Retinal pigment epithelial cell (primary cell): ENCODE data around the gene ALOX15.
"Not testable (repeated sequence)": the region's sequence is repeated elsewhere in the genome, so short reads cannot be mapped to it uniquely, and the experiment has no call there.

Experiments used
- DNase-seq: peaks from one replicate; pipeline ENCODE4 v3.0.0-alpha.2; 2010; ENCODE audit warnings: low read depth
- H3K4me3 ChIP-seq: 2 replicates; pipeline ENCODE4 v1.5.1; 2011; ENCODE audit warnings: mild to moderate bottlenecking, low read length, control low read depth, moderate library complexity
- TF ChIP-seq, protein P1 (sequence below): conservative IDR thresholded peaks from 2 replicates; pipeline ENCODE4 v1.5.1; 2011; ENCODE audit warnings: low read depth, low read length, control low read depth, inconsistent platforms

Gene ALOX15

DNA sequence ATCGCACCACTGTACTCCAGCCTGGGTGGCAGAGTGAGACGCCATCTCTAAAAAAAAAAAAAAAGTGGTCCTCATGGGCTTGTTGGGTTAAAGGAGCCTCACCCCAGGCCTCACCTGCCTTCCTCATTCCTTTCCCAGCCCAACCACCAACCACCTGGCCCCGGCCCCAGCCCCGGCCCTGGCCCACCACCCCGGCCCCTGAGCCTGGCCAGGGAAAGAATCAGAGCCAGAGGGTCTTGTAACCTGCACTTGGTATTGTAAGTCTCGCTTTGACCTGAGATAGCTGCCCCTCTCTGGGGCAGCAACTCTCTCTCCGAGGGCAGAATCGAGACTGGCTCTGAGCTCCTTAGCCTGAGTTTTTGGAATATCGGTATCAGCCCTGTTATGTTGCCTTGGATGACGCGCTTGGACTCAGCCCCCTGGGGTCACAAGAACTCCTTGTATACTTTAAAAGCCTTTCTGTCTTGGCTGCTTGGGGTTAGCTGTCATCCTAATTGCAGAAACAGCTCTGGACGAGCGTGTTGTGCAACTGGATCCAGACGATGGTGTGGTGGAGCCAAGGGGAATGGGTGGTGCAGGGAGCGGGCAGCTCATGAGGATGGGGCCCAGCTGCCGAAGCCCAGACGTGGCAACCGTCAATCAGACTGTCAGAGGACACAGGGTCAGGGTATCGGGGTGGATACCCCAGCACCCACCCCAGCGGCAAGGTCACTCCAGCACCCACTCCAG lies 42.5 kb downstream of the ALOX15 start:
- DNase-seq: no peak
- no peak overlapping the region for H3K4me3 ChIP-seq
- TF ChIP-seq, protein P1, sequence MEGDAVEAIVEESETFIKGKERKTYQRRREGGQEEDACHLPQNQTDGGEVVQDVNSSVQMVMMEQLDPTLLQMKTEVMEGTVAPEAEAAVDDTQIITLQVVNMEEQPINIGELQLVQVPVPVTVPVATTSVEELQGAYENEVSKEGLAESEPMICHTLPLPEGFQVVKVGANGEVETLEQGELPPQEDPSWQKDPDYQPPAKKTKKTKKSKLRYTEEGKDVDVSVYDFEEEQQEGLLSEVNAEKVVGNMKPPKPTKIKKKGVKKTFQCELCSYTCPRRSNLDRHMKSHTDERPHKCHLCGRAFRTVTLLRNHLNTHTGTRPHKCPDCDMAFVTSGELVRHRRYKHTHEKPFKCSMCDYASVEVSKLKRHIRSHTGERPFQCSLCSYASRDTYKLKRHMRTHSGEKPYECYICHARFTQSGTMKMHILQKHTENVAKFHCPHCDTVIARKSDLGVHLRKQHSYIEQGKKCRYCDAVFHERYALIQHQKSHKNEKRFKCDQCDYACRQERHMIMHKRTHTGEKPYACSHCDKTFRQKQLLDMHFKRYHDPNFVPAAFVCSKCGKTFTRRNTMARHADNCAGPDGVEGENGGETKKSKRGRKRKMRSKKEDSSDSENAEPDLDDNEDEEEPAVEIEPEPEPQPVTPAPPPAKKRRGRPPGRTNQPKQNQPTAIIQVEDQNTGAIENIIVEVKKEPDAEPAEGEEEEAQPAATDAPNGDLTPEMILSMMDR: no peak

DNA sequence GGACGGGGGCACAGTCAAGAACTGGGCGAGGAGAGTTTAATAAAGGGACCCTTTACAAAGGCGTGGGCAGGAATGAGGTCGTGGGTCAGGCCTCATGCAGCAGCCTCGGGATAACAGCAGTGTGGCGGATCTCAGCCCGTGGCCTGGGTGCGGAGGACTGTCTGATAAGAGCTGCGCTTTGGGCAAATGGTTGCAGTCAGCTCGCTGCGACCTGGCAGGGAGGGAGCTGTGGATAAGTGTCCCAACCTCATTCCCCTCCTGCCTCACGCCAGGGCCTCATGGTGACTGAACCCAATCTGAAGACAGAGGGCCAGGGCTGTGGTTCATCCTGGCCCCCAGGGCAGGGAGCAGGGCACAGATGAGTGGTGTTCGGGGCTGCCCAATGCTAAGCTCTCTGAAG lies 43.5 kb downstream of the ALOX15 start:
- no peak overlapping the region for H3K4me3 ChIP-seq
- TF ChIP-seq, protein P1: no peak
- no peak for DNase-seq

DNA sequence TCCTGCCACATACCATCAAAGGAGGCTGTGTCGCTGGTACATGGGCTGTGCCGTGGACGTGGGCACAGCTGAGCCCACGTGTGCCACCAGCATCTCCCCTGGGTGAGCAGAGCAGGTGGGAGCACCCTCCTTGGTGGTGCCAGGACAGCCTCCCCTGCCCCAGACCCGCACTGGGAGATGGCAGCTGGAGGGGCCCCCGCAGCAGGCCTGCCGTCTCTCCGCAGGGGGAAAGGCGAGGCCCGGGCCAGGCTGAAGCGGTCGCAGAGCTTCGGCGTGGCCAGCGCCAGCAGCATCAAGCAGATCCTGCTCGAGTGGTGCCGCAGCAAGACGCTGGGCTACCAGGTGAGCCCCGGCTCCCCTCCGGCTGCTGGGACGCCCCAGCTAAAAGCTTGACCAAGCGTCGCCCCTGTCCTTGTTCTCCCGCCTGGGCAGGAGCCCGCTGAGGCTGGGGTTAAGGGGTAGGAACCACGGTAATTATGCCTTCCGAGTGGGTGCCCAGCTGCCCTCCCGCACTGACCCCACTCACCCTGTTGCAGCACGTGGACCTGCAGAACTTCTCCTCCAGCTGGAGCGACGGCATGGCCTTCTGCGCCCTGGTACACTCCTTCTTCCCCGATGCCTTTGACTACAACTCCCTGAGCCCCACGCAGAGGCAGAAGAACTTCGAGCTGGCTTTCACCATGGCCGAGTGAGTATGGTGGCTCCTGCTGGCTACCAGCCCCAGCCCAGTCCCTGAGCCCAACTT lies 44.7 kb downstream of the ALOX15 start:
- DNase-seq: no peak
- no peak overlapping the region for H3K4me3 ChIP-seq
- TF ChIP-seq, protein P1: no peak

DNA sequence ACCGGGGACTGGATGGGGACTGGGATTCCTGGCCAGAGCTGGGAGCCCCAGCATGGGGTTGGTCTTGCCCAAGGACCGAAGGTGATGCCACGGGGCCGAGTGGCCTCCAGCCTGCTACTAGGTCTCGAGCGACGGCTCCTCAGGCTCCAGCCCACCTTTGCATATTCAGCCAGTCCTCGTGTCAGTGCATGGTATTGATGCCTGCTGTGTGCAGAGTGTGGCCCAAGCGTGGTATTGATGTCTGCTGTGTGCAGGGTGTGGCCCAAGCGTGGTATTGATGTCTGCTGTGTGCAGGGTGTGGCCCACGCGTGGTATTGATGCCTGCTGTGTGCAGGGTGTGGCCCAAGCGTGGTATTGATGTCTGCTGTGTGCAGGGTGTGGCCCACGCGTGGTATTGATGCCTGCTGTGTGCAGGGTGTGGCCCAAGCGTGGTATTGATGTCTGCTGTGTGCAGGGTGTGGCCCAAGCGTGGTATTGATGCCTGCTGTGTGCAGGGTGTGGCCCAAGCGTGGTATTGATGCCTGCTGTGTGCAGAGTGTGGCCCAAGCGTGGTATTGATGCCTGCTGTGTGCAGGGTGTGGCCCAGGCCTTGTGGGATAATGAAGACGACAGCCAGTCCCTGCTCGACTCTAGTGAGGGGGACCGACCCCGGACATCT lies 45.7 kb downstream of the ALOX15 start:
- not testable (repeated sequence) for H3K4me3 ChIP-seq, DNase-seq

DNA sequence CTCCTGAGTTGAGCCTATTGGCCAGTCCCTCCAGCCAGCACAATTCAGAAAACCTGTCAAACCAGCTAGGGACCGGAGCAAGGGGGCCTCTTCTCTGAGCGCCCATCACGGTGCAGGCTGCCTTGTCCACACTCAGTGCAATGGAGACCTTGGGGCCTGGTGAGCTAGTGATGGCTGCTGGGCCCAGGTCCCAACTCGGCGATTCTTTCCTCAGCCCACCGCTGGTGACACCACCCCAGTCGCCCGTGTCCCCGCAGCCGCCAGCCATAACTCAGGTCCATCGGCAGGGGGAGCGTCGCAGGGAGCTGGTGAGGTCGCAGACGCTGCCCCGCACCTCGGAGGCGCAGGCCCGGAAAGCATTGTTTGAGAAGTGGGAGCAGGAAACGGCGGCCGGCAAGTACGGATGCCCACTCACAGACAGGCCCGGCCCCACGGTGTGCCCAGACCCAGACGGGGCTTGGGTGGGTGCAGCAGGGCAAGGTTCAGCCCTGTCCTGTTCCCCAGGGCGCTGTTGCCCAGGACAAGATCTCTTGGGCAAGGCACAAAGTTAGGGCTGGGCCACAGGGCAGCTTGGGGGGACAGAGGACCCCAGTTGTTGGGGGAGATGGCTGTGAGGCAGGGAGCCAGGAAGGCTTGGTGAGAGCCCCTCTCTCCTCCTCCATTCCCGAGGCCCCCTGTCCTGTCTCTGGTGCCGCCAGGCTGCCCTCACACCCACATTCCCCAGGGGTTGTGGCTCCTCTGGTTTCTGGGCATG lies 46.4 kb downstream of the ALOX15 start:
- DNase-seq: no peak
- TF ChIP-seq, protein P1: peak; percentile 46
- H3K4me3 ChIP-seq: no peak overlapping the region

DNA sequence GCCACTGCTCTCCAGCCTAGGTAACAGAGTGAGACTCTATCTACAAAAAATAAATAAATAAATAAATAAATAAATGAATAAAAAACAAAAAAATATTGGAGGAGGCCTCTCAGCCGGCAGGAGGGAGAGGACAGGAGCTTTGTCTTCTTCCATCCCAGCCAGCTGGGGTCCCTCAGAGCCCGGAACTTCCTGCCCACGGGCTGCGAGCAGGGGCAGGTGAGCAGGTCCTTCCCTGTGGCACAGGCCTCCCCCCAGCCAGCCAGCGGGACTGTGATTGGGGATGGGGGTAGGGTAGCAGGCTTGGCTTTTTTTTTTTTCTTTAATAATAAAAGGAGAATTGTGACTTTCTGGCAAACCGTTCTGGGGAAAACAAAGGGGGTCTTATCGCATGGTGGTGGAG lies 47.1 kb downstream of the ALOX15 start:
- TF ChIP-seq, protein P1: no peak
- no peak for DNase-seq

DNA sequence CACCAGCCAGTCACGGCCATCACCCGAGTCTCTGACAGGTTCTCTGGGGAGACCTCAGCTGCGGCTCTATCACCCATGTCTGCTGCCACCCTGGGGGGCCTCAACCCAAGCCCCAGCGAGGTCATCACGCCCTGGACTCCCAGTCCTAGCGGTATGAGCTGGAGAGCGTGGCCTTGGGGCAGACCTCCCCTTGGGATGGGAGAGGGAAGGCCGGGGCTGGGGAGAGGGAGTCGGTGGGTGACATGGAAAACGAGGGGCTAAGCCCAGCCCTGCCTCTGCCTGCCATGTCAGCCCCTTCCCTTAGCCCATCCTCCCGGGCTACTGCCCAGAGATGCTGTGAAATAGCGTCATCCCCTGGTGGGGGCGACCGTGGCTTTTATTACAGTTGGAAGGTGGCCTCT lies 48.5 kb downstream of the ALOX15 start:
- no peak overlapping the region for H3K4me3 ChIP-seq
- no peak for DNase-seq
- TF ChIP-seq, protein P1: no peak

More for the DNA sequence above, 47.1 kb downstream of the ALOX15 start:
- no peak overlapping the region for H3K4me3 ChIP-seq
